Stomach (tissue), 4 donors: Measurements from ENCODE around the gene ADD2.

ENCODE experiments used
- POLR2A ChIP-seq, 4 donors: fragments of 450-650 bp; IDR thresholded peaks; one replicate each; pipeline ENCODE4 v1.6.1; 2016; ENCODE audit warnings: antibody characterized with exemption in 4 of 4, control low read depth in 2 of 4, mild to moderate bottlenecking in 1 of 4, moderate library complexity in 1 of 4
- POLR2AphosphoS5 ChIP-seq, 3 donors: sonication (generic); formaldehyde crosslinking; IDR thresholded peaks; one replicate each; pipeline ENCODE4 v1.6.1; 2016; ENCODE audit warnings: antibody characterized with exemption in 3 of 3
- TF ChIP-seq, protein P1 (sequence below), 7 experiments: fragments of 450-650 bp in 4 of 7; fragments of 200-600 bp in 3 of 7; sonication (generic) in 3 of 7; IDR thresholded peaks; one replicate each; pipeline ENCODE4 v1.5.1; 2016 to 2019; ENCODE audit warnings: antibody characterized with exemption in 7 of 7, control low read depth in 2 of 7, mild to moderate bottlenecking in 1 of 7

DNA sequence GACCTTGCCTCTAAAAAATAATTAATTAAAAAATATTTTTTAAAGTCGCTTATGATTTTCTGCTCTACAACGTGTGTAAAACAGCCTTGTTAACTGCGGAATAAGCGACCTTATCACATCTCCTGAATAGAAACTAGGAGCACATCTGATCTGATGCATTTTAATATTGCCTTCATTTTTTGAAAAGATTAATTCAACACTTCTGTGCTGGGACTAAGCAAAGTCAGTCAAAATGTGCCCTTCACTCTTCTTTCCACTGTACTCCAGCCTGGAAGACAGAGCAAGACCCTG is 39.8 kb upstream of the ADD2 start:
- TF ChIP-seq, protein P1, sequence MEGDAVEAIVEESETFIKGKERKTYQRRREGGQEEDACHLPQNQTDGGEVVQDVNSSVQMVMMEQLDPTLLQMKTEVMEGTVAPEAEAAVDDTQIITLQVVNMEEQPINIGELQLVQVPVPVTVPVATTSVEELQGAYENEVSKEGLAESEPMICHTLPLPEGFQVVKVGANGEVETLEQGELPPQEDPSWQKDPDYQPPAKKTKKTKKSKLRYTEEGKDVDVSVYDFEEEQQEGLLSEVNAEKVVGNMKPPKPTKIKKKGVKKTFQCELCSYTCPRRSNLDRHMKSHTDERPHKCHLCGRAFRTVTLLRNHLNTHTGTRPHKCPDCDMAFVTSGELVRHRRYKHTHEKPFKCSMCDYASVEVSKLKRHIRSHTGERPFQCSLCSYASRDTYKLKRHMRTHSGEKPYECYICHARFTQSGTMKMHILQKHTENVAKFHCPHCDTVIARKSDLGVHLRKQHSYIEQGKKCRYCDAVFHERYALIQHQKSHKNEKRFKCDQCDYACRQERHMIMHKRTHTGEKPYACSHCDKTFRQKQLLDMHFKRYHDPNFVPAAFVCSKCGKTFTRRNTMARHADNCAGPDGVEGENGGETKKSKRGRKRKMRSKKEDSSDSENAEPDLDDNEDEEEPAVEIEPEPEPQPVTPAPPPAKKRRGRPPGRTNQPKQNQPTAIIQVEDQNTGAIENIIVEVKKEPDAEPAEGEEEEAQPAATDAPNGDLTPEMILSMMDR (IDR thresholded peaks at IDR 0.05) = no peak
- TF ChIP-seq POLR2A (IDR thresholded peaks at IDR 0.05) (no peak), POLR2AphosphoS5 (IDR thresholded peaks at IDR 0.05) (no peak)
